PC-9 (cell line): ENCODE data around the gene FBXO45.

Experiments
- EZH2 ChIP-seq: fragments of 200-600 bp; sonication (generic); IDR thresholded peaks from 2 replicates; pipeline ENCODE4 v1.8.0; 2017; ENCODE audit warnings: antibody characterized with exemption, low read depth
- TF ChIP-seq, protein P1 (sequence below): fragments of 200-600 bp; sonication (generic); conservative IDR thresholded peaks from 2 replicates; pipeline ENCODE4 v1.6.1; 2017; ENCODE audit warnings: mixed run types, antibody characterized with exemption, mild to moderate bottlenecking, moderate library complexity

DNA sequence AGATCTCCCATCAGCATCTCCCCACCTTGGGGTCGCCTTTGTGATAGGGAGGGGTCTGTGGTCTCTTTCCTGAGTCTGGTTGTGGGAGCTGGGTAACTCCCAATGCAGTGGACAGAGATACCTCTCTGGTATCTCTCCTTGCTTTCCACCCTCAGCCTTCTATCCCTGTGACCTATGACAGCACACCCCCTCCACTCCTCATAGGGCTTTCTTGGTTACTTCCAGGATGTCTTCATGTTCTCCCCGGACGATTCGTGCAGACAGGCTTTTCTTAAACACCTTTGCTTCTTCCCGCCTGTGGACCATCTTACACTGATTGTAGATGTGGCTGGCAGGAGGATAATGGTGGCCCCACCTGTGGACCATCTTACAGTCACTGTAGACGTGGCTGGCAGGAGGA lies 56.9 kb downstream of the FBXO45 start:
- TF ChIP-seq, protein P1, sequence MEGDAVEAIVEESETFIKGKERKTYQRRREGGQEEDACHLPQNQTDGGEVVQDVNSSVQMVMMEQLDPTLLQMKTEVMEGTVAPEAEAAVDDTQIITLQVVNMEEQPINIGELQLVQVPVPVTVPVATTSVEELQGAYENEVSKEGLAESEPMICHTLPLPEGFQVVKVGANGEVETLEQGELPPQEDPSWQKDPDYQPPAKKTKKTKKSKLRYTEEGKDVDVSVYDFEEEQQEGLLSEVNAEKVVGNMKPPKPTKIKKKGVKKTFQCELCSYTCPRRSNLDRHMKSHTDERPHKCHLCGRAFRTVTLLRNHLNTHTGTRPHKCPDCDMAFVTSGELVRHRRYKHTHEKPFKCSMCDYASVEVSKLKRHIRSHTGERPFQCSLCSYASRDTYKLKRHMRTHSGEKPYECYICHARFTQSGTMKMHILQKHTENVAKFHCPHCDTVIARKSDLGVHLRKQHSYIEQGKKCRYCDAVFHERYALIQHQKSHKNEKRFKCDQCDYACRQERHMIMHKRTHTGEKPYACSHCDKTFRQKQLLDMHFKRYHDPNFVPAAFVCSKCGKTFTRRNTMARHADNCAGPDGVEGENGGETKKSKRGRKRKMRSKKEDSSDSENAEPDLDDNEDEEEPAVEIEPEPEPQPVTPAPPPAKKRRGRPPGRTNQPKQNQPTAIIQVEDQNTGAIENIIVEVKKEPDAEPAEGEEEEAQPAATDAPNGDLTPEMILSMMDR = no peak
- no peak for TF ChIP-seq EZH2
